GM21619 (cell line): Measurements from ENCODE around the gene IGF2R.
A peak's percentile ranks its signal among the peaks of the same experiment; 100 is the strongest.

ENCODE experiments used
- ATAC-seq: cut with Tn5 transposase; IDR thresholded peaks from one replicate; pipeline ENCODE4 v1.9.1; 2021; ENCODE audit not compliant: unreplicated experiment

Gene IGF2R

DNA sequence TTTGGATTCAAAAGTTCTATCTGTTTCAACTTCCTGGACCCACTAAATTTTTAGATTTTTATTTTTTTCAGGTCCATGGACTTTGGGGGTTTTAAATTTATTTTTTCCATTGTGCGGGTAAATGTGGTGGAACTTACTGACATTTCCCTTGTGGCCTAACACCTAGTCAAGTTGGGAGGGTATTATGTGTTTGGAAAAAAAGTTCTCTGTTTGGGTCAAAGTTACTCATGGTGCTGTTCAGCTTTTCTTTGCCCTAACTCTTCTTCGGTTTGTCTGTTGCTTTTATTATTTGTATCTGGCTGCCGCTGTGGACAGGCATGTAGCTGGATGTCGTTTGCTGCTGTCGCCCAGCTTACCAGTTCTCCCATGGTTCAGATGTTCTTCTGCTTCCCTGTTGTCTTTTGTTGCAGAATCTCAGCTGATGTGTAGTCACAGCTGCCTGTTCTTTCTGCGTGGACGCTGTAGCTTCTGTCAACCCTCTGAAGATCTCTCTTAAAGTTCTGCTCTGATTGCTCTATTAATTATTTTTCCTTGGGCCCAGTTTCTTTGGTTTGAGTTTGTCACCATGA is 7.9 kb downstream of the IGF2R start:
- no peak for ATAC-seq

DNA sequence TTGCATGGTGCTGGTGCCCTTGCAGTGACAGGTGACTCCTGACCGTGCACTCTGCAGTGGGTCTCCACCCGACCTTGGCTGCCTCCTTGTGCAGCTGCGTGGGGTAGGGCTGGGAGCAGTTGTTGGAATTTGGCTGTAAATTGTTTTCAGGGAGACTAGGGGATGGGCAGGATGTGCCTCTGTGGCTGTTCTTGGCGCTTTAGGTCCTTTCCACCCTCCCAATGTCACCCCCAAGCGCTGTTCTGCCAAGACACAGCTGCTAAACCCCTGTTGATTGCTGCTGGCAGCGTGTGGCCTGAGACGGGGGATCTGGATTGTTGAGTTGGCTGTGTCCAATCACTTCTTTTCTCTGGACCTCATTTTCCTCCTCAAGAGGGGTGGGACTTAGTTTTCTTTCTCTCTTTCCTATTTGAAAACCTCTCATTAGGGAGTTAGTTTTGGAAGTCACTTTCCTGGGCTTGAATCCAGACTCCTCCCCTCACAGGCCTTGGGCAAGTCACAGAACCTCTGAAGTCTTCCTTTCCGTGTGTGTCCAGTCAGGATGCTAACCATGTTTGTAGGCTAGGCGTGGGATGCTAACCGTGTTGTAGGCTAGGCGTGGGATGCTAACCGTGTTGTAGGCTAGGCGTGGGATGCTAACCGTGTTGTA is 8.5 kb downstream of the IGF2R start:
- no peak for ATAC-seq

DNA sequence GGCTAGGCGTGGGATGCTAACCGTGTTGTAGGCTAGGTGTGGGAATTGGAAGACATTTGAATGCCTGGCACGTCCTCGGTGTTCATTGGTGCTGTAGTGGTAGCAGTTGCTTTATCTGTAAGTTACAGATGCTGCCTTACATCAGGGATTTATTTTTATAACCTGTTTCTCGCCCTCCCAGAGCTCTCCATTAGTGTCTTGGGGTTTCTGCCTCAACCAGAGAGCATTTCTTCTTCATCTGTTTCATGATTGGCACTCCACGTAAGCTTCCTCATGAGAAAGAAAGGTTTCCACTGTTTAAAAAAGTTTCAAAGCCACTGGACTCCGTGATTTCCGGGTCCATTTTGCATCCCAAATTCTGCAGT is 9.0 kb downstream of the IGF2R start:
- ATAC-seq: no peak

DNA sequence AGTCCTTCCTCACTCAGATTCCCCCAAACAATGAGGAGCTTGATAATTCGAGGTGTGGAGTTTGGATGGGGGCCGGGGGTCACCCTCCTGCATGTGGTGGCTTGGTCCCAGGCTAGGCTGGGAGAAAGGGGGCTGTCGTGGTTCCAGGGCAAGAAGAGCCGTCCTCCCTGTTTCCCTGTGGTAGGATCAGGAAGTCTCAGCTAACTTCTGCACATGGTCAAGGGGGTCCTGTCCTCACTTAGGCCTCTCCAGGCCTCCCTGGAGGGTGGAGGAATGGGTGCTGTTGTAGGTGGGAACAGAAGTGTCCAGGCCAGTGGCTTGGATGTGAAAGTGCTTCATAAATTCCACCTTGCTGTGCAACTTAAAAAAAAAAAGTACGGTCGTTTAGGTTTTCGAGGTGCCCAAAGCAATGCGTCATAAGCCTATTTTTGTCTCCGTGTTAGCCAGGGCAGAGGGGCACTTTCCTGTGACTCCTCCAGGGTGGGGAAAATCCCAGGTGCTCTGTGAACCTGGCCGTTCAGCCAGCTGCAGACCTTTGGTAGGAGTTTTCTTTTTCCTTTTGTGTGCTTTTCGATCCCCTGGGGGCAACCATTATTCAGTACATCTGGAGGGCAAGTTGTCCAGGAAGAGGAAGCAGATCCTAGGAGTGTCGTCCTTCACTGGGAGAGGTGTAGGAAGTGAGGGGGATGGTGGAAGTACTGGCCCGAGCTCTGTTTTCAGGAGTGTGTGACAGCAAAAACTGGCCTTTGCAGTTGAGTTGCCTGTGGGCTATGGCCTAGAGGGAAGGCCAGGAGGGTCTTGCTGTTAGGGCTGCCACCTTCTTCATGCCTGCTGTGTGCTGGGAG is 9.6 kb downstream of the IGF2R start:
- ATAC-seq: peak; percentile 29

DNA sequence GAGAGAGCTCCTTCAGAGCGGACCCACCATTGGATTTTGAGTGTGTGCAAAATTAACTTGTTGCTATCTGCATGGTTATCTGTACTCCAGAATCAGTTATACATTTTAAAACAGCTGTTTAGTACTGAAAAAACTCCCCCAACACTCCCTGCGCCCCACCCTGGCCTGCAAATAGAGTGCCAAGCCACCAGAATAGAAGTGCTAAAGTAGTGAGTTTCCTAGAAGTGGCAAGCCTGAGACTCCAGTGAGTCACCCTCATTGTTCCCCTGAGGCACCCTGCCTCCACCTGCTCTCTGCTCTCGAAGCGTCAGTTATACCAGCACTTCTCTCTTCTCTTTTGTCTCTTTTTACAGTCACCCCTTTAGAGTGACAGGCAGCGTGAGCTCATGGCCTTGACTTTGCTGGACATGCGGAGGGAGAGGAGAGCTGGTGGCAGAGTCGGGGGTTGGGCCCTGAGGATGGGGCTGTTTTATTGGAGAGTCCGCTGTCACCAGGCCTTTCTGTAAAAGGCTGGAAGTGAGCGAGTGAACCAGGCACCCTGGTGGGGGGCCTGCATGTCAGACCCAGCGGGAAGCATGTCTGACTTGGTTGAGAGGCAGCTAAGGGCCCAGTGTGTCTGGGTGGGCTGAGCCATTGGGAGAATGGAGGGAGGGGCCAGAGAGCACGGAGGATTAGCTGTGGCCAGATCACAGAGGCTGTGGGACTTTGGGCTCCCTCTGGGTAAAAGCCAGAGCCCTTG is 10.4 kb downstream of the IGF2R start:
- ATAC-seq: peak; percentile 63

DNA sequence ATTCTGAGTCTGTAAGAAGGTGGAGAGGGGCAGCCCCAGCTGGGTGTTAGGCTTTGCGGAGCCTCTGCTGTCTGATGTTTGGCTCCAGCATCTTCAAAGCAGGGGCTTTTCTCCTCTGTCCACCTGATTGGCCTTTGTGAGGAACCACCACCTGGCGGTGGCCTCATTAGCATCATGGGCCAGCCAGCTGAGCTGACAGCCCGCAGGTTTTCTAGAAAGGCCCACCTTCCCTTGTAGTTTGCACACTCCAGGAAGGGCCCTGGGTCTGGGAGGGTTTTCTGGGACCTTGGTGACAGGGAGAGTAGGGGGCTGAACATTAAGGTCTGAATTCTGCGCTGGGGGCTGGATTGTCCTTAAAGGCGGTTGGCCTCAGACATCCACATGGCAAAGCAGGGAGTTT is 11.6 kb downstream of the IGF2R start:
- ATAC-seq: no peak

DNA sequence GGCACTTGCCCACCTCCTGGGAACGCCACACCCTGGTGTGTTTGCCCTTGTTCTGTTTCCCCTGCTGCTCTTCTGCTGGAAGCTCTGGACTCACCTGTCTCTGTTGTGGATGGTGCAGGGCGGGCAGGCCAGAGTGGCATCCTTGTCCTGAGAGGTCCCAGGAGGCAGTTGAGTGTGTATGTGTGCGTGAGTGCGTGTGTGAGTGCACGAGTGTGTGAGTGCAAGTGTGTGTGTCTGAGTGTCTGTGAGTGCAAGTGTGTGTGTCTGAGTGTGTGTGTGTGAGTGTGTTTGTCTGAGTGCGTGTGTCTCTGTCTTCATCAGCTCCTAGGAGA is 12.2 kb downstream of the IGF2R start:
- ATAC-seq: no peak

DNA sequence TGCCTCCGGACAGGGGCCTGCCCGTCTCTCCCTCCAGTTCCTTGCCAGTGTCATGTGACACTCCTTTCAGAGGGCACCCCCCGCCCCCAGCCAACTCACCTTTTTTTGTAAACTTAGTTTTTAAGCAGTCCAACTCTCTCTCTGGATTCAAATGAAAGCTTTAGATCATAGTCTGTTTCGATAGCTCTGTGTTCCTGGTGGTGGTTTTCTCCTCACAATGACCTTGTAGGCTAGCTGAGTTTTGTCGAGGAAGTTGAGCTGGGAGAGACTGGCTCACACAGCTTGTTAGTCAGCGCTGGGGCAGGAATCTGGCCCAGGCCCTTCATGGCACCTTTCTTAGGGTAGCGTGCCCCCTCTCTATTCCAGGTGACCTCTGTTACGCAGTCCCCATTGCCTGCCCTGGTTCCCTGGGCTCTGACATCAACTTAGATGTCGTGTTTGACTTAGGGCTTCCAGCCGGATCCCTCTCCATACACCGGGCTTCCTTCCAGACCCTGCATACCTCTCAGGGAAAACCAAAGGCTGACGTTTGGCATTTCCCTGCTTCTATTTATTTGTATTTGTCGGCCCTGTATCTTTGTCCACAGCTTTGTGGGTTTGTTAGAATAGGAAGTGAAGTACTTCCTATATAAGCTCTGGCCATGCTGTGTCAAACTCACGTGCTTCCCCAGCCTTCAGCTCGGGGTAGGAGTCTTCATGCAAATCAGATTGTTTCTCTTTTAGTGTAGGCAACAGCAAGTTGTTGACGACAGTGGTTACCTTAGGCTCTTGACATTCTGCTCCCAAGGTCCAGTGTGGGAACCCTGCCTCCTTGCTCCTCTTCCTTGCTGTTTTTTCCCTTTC is 12.7 kb downstream of the IGF2R start:
- ATAC-seq: peak; percentile 60

DNA sequence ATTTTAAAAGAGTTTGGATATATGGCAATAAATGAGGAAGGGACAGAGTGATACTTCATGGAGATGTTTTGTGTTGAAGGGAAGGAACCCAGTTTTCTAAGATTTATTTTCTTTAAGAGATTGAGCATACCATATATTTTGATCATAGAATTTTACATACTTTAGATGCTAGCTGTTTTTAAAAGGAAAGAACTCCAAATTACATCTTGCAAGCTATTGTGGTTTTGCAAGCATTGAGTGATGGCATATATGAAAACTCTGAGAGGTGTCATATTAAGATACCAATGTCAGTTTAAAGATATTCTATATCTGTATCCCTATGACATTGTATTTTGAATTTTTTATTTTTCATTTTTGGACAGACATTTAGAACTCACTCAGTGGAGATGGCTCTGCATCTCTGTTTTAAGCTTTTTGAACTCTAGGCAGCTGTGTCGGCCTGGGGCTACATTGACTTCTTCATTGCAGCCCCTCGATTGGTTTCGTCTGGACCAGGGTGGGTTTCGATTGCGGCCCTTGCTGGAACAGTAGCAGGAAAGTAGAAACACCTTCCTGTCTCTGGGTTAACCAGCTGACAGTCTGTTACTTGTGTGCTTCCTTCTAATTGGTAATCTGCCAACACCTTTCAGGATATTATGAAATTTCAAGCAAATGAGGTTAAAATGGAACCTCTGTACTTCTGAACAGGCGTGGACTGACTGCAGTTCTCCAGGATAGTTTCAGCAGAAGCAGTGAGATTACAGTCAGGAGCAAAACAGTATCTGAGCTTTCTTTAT is 14.0 kb downstream of the IGF2R start:
- ATAC-seq: no peak

DNA sequence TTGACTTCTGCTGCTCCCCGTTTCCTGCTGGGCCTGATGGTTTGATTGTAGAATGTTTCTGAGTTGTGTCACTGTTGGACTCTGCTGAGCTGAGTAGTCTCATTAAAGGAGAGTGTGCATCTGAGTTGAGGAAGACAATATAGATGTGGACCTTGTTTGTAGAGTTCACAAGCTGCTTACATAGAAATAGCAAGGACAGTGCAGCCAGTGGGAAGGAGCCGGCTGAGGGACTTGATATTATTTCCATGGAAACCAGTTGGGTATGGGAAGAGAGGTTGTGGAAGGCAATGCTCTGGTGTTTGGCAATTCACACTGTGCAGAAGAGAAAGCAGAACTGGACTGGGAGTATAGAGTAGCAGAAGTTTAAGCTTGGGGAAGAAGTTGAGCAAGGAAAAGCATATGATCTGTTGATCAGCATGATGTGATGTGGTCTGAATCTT is 14.8 kb downstream of the IGF2R start:
- no peak for ATAC-seq

DNA sequence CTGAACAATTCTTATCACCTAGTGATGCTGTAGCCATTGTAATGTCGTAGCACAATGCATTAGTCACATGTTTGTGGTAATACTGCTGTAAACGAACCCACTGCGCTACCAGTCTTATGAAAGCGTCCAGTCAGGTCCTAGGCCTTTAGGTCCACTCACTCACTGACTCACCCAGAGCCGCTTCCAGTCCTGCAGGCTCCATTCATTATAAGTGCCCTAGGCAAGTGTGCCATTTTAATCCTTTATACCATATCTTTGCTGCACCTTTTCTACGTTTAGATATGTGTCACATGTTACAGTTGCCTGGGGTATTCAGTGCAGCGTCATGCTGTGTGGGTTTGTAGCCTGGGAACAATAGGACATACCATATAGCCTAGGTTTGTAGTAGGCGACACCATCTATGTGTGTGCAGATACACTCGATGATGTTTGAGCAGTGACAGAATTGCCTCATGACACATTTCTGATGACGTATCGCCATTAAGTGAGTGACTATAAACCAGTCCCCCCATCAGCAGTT is 15.4 kb downstream of the IGF2R start:
- no peak for ATAC-seq

DNA sequence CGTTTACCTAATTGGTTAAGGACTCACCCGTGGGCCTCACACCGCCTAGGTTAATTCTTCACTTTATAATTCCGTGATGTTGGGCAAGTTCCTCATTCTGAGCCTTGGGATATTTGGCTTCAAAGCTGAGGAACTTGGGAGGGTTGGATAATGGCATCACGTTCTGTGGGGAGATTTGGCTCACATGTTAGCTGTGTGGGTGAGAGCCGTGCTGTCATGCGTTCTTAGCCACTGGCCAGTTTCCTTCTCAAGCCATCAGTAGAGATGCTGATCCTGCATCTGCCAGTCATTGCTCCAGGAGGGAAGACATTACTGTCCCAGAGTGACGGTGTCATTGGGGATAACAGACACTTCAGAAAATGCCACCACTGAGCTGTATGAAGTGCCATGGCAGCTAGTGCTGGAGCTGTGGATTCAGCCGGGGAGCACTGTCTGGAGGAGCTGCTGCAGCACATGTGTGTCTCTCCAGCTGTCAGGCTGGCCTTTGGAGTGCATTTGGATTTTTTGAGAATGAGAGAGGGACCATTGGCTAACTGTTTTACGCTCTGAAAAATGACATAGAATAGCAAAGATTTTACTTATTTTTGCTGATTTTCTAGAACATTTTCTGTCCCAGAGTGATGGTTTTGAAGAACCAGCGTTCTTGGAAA is 16.5 kb downstream of the IGF2R start:
- no peak for ATAC-seq

DNA sequence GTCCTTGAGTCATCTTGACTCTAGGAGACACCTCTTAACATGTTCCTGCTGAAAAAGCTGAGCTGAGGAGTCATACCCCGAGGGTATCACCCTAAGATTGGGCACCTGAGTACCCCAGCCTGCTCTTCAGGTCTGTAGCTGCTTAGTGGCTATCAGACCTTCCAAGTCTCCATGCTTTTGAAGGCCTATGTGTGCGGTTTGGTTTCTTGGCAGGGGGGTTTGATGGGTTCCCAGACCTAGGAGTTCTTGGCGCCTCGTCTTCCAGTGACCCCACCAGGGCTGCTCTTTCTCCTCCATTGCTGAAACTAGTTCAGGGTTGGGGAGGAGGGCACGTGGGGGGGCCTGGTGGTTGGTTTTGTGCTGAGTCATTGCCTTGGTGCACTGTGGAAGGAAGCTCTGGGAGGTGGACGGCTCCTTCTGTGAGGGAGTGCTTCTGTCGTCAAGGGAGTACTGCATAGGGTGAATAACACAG is 20.1 kb downstream of the IGF2R start:
- ATAC-seq: no peak

DNA sequence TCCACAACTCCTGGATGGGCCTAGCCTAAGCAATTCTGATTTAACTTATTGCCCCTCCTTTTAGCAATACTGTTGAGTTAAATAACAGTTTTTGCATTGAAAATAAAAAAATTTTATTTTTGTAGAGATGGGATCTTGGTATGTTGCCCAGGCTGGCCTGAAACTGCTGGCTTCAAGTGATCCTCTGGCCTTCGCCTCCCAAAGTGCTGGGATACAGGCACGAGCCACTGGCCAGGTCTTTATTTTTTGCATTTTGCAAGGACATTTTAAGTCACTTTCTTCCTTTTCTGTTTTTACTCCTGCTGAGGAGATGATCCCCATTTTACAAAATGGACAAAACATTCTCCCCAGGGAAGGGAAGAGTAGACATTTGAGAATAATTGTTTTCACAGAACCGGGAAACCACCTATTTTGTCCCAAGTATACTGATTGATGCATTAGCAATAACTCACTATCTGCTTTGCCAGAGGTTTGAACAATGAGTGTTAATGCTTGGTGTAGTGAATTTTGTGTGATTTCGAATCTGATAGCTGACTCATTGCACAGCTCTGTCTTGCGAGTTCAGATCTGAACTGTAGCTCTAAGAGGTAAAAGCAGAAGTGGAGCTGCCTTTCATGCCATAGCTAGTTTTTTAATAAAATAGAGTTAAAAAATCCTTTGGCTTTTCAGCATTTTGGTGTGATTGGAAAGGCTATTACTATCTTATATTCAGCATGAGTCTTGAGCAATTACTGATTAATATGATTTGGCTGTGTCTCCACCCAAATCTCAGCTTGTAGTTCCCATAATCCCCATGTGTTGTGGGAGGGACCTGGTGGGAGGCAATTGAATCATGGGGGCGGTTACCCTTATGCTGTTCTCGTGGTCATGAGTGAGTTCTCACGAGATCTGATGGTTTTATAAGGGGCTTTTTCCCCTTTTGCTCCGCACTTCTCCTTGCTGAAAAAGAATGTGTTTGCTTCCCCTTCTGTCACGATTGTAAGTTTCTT is 20.9 kb downstream of the IGF2R start:
- ATAC-seq: peak; percentile 84

DNA sequence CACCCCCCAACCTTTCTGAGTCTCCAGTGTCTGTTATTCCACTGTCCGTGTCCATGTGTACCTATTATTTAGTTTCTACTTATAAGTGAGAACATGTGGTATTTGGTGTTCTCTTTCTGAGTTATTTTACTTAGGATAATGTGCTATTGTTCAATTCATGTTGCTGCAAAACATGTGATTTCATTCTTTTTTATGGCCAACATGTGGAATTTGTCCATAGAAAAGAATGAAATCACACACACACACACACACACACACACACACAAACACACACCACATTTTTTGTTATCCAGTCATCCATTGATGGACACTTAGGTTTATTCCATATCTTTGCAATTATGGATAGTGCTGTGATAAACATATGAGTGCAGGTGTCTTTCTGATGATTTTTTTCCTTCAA is 23.5 kb downstream of the IGF2R start:
- no peak for ATAC-seq

DNA sequence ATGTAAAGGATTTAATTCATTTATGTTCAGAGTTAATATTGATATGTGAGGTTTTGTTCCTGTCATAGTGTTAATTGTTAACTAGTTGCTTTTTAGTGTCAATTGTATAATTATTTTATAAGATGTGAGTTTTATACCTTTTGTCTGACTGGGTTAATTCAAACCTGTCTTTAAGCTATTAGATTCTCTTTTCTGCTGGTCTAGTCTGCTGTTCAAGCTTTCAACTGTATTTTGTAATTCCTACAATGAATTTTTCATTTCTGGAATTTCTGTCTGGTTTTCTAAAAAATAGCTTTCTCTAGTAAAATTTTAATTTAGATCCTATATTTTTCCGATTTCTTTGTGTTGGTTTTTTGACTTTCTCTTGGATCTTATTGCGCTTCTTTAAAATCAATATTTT is 26.5 kb downstream of the IGF2R start:
- ATAC-seq: no peak

DNA sequence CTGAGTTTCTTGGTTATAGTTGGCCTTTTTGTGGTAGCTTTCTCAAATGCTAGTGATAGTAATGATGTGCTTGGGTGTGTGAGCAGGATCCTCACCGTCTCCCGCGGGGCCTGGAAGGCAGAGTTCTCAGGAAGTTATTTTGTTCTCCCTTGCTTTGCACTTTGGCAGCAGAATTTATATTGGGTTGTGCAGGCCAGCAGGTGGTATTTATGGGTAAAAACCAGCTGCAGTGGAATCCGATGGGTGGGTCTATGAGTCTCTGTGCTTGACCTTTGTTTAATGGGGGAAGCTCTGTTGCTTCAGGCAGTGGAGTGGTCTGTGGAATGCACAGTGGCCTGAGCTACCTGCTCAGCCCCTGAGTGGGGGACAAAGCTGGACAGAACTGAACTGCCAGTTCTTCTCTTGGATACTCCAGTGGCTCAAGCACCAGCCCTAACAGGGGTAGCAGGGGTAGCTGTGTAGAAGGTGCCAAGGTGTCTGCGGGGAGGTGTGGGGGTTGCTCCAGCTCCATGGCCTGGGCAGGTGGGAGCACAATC is 27.3 kb downstream of the IGF2R start:
- no peak for ATAC-seq
